CD4-positive, alpha-beta T cell treated with Interleukin-17A for 1 hour (primary cell): ENCODE results near the gene HEMGN.
"Not testable (repeated sequence)": the region's sequence is repeated elsewhere in the genome, so short reads cannot be mapped to it uniquely, and the experiment has no call there.

Source experiments
- DNase-seq: peaks from one replicate; pipeline ENCODE4 v3.0.0-alpha.2; 2020

The HEMGN gene

DNA sequence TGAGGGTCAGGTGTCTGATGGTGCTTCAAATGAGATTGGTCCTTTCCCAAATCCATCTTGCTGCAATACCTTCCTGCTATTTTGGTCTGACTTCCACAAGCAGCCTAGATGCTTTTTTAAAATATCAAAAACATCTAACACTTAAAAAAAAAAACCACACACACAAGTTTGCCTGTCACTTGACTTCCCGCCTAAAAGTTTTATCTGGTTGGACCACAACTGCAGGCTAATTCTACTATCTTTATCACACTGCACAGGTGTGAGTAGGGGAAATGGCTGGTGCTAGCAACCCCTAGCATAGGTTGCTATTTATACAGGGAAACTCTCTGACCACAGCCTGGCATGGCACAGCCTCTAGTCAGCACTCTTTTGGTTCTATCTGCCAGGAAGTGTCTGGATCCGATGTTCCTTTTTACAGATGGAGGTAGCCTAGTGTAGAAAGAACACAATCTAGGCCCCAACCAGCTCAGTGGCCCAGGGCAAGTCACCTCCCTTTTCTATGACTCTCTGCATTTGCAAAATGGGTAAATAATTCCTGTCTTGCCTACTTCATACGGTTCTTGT is at the start of gene HEMGN:
Gene HEMGN (minus strand): TSS at position 92 of the 564 bp plus-strand sequence. CDS start 36 bp downstream, at position 56.
- peak; percentile 76 for DNase-seq

GRCh38 chr9:97987487-97987886 is 49.5 kb upstream of the HEMGN start:
- DNase-seq: no peak

- peak; percentile 64 for DNase-seq
Measured at GRCh38 chr9:97985058-97985861, 47.3 kb upstream of the HEMGN start.

GRCh38 chr9:97984188-97985057 is 46.5 kb upstream of the HEMGN start:
- peak; percentile 81 for DNase-seq

DNA sequence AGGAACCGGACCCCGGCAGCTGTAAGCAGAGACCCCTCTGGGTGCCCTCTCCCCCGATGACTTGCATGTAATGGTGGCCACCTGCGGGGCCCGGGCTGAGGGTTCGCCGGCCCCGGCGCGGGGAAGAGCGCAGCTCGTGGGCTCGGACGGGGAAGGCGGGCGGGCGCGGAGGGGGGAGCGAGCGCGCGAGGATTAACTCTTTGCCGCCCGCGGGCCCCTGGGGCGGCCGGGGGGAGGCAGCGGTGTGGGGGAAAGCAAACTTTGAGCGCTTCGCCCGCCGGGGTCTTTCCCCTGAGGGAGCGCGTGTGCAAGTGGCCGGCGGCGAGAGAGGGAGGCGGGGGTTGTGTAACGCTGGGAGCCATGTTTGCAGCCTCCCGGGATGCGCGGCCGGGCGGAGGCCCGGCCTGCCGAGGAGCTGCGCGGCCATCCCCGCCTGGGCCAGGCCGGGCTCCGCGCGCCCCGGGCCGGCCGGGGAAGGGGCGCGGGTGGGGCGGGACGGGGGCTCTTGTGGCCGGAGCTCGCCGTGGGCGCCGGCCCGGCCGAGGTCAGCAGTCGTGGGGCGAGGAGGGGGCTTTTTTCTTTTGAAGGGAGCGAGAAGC is 45.7 kb upstream of the HEMGN start:
- DNase-seq: peak; percentile 64

GRCh38 chr9:97982683-97983588 is 45.0 kb upstream of the HEMGN start, which contains the start of gene ANP32B:
Gene ANP32B (plus strand): TSS chr9:97983341. CDS start chr9:97983556, 215 bp downstream.
- peak; percentile 95 for DNase-seq

DNA sequence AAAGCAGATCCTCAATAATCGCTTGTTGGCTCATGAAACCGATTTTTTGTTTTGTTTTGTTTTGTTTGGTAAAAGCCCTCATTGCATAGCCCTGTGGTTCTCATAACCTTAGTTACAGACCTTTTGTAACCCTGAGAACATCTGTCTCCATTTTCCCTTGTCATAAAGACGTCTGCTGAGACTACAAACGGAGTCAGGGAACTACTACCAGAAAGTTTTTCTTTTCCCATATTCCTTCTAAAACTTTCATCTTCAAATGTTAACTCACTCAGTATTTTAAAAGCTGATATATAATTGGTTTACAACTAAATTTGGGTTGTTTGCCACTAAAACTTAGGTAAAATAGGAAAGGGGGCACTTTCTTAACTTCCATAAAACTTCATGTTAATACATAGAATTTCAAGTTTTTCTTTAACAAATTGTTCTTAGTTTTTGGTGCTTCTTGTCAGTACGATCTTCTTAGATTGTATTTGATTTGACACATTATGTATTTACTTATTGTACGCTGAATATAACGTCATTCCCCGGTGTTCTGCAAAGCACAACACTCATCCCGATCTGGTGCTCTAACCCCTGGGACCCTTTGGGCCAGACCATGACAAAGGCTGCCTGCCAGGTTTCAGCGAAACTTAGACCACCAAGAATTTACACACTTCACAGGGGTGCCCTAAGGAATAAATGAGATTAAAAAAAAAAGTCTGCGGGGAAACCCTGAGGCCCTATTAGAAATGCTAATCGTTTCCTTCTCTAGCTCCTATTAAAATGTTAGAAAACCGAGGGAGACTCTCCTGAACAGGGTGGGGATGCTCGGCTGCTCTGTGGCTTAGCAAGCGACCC is 44.1 kb upstream of the HEMGN start:
- no peak for DNase-seq

DNA sequence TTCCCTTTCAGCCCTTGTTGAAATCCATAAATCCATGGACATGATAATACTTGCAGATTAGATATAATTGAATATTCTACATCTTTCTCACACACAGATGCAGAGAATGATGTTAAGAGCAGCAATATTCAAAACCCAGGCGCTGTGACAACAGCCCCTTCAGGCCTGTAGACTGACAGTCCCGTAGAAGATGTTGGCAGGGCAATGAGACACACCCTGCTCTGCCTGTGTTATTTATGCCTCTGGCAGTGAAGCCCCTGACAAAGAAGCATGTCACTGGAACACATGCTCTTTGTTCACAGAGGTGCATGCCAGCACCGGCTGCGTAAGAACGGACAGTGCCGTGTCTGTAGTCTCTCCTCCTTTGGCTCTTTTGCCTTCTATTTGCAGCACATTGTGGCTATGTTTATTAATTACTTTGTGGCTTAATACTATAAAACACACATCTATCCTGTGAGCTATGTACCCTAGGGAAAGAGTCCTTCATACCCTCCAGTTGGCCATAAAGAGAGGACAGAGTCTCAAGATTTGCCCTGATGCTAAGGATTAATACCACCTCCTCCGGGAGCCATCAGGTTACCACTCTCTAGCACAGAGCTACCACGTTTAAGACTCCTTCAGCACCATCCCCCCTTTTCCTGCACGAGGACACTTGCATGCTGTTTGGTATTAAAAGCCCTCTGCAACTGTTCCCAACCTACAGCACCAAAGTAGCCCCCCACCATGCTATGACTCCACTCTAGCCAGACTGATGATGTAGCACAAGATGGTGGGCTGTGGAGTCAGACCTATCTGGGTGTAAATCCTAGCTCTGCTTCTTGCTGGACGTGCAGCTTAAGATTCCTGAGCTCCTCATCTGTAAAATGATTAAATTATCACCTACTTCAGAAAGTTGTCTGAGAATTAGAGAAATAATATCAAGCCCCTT is 43.2 kb upstream of the HEMGN start:
- no peak for DNase-seq

GRCh38 chr9:97980479-97980803 is 42.5 kb upstream of the HEMGN start:
- no peak for DNase-seq

GRCh38 chr9:97979788-97980478 is 42.0 kb upstream of the HEMGN start:
- DNase-seq: no peak

DNA sequence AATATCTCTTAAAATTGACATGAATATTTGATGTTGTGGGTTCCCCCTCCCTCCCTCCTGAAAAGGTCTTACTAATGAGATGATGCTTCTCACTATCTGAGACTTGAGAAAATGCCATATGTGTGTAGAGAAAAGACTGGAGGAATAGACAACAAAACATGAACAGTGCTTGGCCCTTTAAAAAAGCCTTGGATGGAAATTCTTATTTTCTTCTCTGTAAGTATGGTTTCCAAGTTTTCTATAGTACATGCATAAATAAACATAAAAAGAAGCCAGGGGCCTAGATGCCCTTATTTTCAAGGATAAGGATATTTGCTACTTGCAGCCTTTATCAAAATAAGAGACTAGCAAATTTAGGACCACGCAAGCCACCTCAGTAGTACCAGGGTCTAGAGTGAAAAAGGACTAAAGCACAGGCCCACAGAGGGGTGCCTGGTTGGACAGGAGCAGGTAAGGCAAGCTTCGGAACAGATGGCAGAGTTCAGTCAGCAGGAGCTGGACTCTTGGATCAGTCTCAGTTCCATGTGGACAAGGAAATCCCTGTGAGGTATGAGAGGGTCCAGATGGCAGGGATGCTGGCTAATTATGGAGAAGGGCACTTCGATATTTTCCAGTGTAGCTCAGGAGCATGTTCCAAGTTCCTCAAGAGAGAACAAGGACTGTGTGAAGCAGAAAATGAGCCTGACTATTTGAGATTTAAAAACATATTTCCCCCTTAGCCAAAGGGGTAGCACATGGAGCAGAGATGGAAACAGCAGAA is 40.6 kb upstream of the HEMGN start:
- no peak for DNase-seq

DNA sequence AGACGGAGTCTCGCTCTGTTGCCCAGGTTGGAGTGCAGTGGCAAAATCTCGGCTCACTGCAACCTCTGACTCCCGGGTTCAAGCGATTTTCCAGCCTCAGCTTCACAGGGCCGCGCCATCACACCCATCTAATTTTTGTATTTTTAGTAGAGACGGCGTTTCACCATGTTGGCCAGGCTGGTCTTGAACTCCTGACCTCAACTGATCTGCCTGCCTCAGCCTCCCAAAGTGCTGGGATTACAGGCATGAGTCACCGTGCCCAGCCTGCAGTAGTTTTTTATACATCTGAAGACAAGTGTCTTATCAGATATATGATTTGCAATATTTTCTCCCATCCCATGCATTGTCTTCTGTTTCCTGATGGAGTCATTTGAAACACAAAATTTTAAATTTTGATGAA is 38.7 kb upstream of the HEMGN start:
- not testable (repeated sequence) for DNase-seq

DNA sequence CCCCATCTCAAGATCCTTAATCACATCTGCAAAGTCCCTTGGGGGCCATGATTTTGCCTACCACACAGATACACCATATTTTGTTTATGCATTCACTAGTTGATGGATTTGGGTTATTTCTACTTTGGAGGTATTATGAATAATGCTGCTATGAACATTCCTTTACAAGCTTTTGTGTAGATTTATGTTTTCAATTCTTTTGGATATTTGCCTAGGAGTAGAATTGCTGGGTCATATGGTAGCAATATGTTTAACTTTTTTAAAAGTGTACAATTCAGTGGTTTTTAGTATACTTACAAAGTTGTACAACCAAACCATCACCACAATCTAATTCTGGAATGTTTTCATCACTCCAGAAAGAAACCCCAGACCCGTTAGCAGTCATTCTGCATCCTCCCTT is 37.4 kb upstream of the HEMGN start:
- no peak for DNase-seq

GRCh38 chr9:97972753-97973152 is 34.8 kb upstream of the HEMGN start:
- no peak for DNase-seq

GRCh38 chr9:97970165-97970564 is 32.2 kb upstream of the HEMGN start:
- no peak for DNase-seq

GRCh38 chr9:97969014-97969413 is 31.0 kb upstream of the HEMGN start:
- no peak for DNase-seq

- DNase-seq: no peak
Measured at GRCh38 chr9:97966493-97966892, 28.5 kb upstream of the HEMGN start.

DNA sequence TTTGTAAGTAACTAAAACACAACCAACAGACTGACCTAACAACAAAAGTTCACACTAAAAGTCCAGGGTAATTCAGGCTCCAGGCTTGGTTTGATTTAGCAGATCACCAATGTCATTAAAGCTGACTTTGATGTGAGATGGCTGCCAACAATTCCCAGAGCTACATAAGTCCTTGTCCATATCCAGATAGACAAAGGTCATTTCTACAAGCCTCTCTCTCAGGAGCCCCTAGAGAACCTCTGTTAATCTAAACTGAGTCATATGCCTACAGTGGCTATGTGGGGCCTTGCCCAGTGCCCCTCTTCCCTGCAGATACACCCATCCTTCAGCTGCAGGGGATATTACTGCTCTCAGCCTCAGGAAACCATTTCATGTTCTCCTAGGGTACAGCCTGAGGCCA is 26.9 kb upstream of the HEMGN start:
- DNase-seq: no peak

GRCh38 chr9:97963232-97963631 is 25.3 kb upstream of the HEMGN start:
- no peak for DNase-seq
